Tibial nerve (tissue), 4 donors: ENCODE measurements around the gene KIF1B.

Source experiments
- EP300 ChIP-seq, 2 donors: sonication (generic); formaldehyde crosslinking; IDR thresholded peaks; one replicate each; pipeline ENCODE4 v1.6.1; 2017; ENCODE audit warnings: antibody characterized with exemption in 2 of 2, mild to moderate bottlenecking in 1 of 2
- POLR2A ChIP-seq, 2 donors: fragments of 450-650 bp; IDR thresholded peaks; one replicate each; pipeline ENCODE4 v1.6.1; 2017; ENCODE audit warnings: antibody characterized with exemption in 2 of 2, mild to moderate bottlenecking in 2 of 2, moderate library complexity in 2 of 2
- TF ChIP-seq, protein P1 (sequence below), 5 experiments: fragments of 200-600 bp in 3 of 5; fragments of 450-650 bp in 2 of 5; sonication (generic) in 3 of 5; IDR thresholded peaks; one replicate each; pipeline ENCODE4 v1.5.1; 2016 to 2019; ENCODE audit warnings: antibody characterized with exemption in 5 of 5, mild to moderate bottlenecking in 3 of 5, moderate library complexity in 2 of 5

DNA sequence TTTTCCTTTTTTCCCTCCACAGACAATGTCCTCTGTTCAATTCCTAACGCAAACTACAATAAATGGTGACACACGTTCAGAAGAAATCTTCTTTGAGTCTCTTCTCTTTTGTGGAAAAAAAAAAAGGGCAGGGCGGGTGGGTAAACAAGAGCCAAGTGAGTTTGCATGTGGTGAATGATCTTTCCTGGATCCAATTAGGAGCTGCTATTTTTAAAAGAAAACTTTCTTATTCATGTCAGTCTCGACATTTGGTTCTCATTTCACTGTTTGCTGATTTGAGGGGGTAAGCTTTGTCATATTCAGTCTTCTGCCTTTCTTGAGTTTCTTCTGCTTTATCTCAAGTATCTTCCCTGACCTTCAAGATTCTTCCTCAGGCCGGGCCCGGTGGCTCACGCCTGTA is 29.2 kb upstream of the KIF1B start:
- TF ChIP-seq POLR2A (IDR thresholded peaks at IDR 0.05) (no peak), EP300 (IDR thresholded peaks at IDR 0.05) (no peak)
- TF ChIP-seq, protein P1, sequence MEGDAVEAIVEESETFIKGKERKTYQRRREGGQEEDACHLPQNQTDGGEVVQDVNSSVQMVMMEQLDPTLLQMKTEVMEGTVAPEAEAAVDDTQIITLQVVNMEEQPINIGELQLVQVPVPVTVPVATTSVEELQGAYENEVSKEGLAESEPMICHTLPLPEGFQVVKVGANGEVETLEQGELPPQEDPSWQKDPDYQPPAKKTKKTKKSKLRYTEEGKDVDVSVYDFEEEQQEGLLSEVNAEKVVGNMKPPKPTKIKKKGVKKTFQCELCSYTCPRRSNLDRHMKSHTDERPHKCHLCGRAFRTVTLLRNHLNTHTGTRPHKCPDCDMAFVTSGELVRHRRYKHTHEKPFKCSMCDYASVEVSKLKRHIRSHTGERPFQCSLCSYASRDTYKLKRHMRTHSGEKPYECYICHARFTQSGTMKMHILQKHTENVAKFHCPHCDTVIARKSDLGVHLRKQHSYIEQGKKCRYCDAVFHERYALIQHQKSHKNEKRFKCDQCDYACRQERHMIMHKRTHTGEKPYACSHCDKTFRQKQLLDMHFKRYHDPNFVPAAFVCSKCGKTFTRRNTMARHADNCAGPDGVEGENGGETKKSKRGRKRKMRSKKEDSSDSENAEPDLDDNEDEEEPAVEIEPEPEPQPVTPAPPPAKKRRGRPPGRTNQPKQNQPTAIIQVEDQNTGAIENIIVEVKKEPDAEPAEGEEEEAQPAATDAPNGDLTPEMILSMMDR (IDR thresholded peaks at IDR 0.05), result no peak
